Right lobe of liver (tissue), 6 donors: Measurements from ENCODE around the gene FILIP1. TPM values are rescaled to one million over a fixed set of nuclear protein-coding genes. Genes with fewer than 3 reads are reported as not detected.

Experiments
- ATAC-seq, 4 donors: fragments of 200-7000 bp; cut with Tn5 transposase; one replicate each; pipeline ENCODE4 v1.9.1; 2020; ENCODE audit warnings: mild to moderate bottlenecking in 4 of 4, moderate library complexity in 4 of 4
- DNase-seq, 3 donors: peaks; one replicate each; pipeline ENCODE4 v3.0.0-alpha.2; 2020
- H3K27ac ChIP-seq, 3 donors: fragments of 200-600 bp; one replicate each; pipeline ENCODE4 v1.8.0; 2022
- H3K27me3 ChIP-seq, 2 donors: fragments of 200-600 bp; one replicate each; pipeline ENCODE4 v1.8.0; 2022
- H3K36me3 ChIP-seq, 4 donors: fragments of 200-600 bp; sonication (generic) in 1 of 4; one replicate each; pipeline versions ENCODE4 v1.5.1 to v1.8.0; 2017 to 2022; ENCODE audit warnings: control low read depth in 1 of 4
- H3K4me1 ChIP-seq, 4 donors: fragments of 200-600 bp; sonication (generic) in 1 of 4; one replicate each; pipeline versions ENCODE4 v1.5.1 to v1.8.0; 2017 to 2022; ENCODE audit warnings: control low read depth in 1 of 4
- H3K4me3 ChIP-seq, 3 donors: fragments of 200-600 bp; one replicate each; pipeline ENCODE4 v1.8.0; 2022
- H3K9me3 ChIP-seq, 4 donors: fragments of 200-600 bp; sonication (generic) in 1 of 4; one replicate each; pipeline versions ENCODE4 v1.5.1 to v1.8.0; 2017 to 2022; ENCODE audit warnings: control low read depth in 1 of 4
- POLR2A ChIP-seq: fragments of 450-650 bp; IDR thresholded peaks from one replicate; pipeline ENCODE4 v1.6.1; 2017; ENCODE audit warnings: antibody characterized with exemption, mild to moderate bottlenecking
- WGBS: methylation state at CpG from one replicate; pipeline ENCODE4 v1.1.6; 2018; ENCODE audit warnings: low coverage, low lambda C conversion rate; ENCODE audit not compliant: insufficient coverage; ENCODE audit errors: missing lambda C conversion rate; 5-methylcytosine and 5-hydroxymethylcytosine counted together
- intact Hi-C, 2 donors: fragments of 100-400 bp; cut with DNase I; formaldehyde crosslinking; loops; one replicate each; pipeline versions ENCODE4 v1.11.2 to v1.14.1; 2022
- total RNA-seq, 6 experiments: library from RNA; depleted of rRNA in 2 of 6; stranded (reverse); fragments of >200 nt in 2 of 6; fragmentation: NEBNext Ultra II Directional in 3 of 6; extraction: Animal tissue kit (Norgen Biotek cat#: 25700) in 3 of 6; gene quantifications; one replicate each; pipeline versions ENCODE4 v1.1.0 to v1.2.4, GENCODE V29; 2016 to 2023
- TF ChIP-seq, protein P1 (sequence below), 4 donors: fragments of 200-600 bp in 3 of 4; fragments of 450-650 bp in 1 of 4; IDR thresholded peaks; one replicate each; pipeline versions ENCODE4 v1.5.1 to v1.8.0; 2016 to 2022; ENCODE audit warnings: antibody characterized with exemption in 4 of 4, mild to moderate bottlenecking in 2 of 4
- donor health status: DM: no; HTN: yes; CAD: no.
- donor health status: DM: no; HTN: no; CAD: no.
- donor health status: DM: no; HTN: no; CAD: no.
- donor health status: DM: no; HTN: yes; CAD: no.
- donor health status: DM: no; HTN: yes; CAD: no.

FILIP1 gene
- total RNA-seq, 6 experiments from 2014 or later = 0.95 to 2.2 (median 1.6) TPM

DNA sequence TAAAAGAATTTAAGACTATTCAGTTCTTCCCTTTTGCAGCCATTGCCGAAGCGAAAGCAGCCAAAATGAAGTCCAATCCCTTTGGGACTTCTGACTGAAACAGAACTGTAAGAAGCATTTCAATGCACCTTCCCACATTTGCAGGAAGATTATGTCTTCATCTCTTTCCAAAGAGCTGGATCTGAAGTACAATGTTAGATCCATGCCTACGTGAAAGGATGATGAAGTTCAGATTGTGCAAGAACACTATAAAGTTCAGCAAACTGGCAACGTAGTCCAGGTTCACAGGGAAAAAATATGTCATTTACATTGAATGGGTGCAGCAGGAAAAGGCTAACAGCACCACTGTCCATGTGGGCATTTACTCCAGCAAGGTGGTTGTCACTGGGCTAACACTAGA lies 6.0 kb upstream of the FILIP1 start:
- Histone ChIP-seq H3K4me1 (no peaks in the 10 kb centered on the region), H3K27ac (no peak overlapping the region), H3K4me3 (no peak overlapping the region), H3K27me3 (no peaks in the 10 kb centered on the region), H3K36me3 (no peaks in the 10 kb centered on the region), H3K9me3 (no peaks in the 10 kb centered on the region)
- DNase-seq (no peak), ATAC-seq (peak in 1 of 4 donors; percentile 28)
- no peak for TF ChIP-seq POLR2A
- TF ChIP-seq, protein P1, sequence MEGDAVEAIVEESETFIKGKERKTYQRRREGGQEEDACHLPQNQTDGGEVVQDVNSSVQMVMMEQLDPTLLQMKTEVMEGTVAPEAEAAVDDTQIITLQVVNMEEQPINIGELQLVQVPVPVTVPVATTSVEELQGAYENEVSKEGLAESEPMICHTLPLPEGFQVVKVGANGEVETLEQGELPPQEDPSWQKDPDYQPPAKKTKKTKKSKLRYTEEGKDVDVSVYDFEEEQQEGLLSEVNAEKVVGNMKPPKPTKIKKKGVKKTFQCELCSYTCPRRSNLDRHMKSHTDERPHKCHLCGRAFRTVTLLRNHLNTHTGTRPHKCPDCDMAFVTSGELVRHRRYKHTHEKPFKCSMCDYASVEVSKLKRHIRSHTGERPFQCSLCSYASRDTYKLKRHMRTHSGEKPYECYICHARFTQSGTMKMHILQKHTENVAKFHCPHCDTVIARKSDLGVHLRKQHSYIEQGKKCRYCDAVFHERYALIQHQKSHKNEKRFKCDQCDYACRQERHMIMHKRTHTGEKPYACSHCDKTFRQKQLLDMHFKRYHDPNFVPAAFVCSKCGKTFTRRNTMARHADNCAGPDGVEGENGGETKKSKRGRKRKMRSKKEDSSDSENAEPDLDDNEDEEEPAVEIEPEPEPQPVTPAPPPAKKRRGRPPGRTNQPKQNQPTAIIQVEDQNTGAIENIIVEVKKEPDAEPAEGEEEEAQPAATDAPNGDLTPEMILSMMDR (IDR thresholded peaks at IDR 0.05) = no peak
- intact Hi-C loops = no loop called here
- 40% methylated on average over 4 of the region's 4 CpGs for WGBS

DNA sequence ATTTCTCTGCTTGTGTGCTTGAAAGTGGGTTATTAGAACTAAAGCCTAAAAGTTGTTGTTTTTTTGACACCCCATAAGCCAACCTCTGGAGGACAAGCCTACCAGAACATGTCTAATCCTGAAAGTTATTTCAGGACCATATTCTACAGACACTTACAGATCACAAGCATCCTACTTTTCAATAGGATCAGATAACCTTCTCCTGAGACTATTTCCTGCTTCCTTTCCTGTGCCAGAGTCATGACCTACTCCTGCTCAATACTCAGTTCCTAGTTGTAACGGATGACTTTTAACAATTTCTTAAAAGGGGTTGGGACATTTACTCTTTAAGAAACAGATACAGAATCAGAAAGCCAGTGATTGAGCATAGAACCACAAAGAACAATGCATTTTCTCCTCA lies 5.3 kb upstream of the FILIP1 start:
- Histone ChIP-seq H3K4me1 (no peaks in the 10 kb centered on the region), H3K9me3 (no peaks in the 10 kb centered on the region), H3K27me3 (no peaks in the 10 kb centered on the region), H3K4me3 (no peak overlapping the region), H3K27ac (no peak overlapping the region), H3K36me3 (no peaks in the 10 kb centered on the region)
- intact Hi-C loops = no loop called here
- TF ChIP-seq POLR2A = no peak
- TF ChIP-seq, protein P1 (IDR thresholded peaks at IDR 0.05) = no peak
- ATAC-seq (peak in 1 of 4 donors; percentile 54), DNase-seq (no peak)
- 53% methylated on average over 1 of the region's 1 CpG for WGBS

DNA sequence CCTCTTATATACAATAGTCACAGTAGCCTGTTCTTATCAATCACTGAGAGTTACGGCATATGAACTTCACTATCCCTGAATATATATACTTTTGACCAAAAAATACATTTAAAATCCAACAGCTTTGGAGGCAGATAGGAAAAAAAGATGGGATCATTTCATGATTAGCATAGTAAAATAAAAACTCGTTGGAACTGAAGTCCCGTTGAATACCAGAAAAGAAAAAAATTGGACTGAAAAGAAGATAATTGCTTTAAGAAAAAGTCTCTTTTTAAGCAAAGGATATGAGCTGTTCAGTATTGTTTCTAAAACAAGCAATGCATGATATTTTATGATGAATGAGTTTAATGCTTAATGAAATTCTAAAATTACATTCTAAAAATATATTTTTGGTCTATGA lies 4.4 kb upstream of the FILIP1 start:
- Histone ChIP-seq H3K4me1 (no peaks in the 10 kb centered on the region), H3K27ac (no peak overlapping the region), H3K27me3 (no peaks in the 10 kb centered on the region), H3K9me3 (no peaks in the 10 kb centered on the region), H3K4me3 (no peak overlapping the region), H3K36me3 (no peaks in the 10 kb centered on the region)
- ATAC-seq = no peak
- TF ChIP-seq, protein P1 (IDR thresholded peaks at IDR 0.05) = no peak
- TF ChIP-seq POLR2A = no peak
- no peak for DNase-seq
- 32% methylated on average over 3 of the region's 3 CpGs for WGBS
- intact Hi-C loops = no loop called here

DNA sequence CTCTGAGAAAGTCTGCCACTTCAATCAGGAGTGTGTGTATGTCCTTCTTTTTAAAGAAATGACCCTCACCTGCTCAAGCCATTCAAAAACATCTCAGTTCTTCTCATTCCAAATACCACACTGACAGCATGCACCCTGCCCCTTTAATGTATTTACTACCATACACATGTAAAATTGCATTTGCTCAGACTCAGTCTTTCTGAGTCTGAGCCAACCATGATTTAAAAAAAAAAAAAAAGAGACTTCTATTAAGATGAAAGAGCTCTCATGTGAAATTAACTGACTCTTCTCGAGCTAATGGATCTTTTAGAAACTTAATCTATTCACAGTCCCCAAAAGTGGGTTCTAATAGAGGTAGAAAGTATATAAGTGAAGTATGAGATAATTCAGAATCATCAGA lies 1.4 kb upstream of the FILIP1 start:
- intact Hi-C loops = no loop called here
- H3K27me3 ChIP-seq = no peaks in the 10 kb centered on the region
- H3K4me1 ChIP-seq = no peaks in the 10 kb centered on the region
- ATAC-seq (no peak), DNase-seq (no peak)
- H3K9me3 ChIP-seq = no peaks in the 10 kb centered on the region
- H3K36me3 ChIP-seq = no peaks in the 10 kb centered on the region
- no peak overlapping the region for H3K4me3 ChIP-seq
- peak overlapping the region in 1 of 3 donors; percentile 4 for H3K27ac ChIP-seq
- WGBS = 39% methylated on average over 1 of the region's 1 CpG
- TF ChIP-seq, protein P1 (IDR thresholded peaks at IDR 0.05) = no peak
- no peak for TF ChIP-seq POLR2A

DNA sequence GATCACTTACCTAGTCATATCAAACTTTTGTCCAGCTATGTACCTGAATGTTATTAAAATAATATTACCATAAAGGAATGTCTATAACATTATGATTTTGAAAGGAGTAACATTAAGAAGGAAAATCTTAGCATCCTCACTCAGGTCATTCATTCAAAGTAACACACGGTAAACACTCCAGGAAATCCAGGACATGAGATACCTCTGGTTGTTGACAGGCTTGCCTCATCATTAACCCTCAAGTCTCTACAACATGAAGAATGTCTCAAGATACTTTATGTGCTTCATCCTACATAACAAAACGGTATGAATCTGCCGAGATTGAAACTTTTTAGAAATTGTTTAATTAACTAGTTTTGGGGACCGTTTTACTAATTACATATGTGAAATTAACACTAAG lies 690 bp upstream of the FILIP1 start:
- intact Hi-C loops = no loop called here
- H3K27ac ChIP-seq = peak overlapping the region in 2 of 3 donors; percentile 29 to 45
- no peaks in the 10 kb centered on the region for H3K27me3 ChIP-seq
- no peaks in the 10 kb centered on the region for H3K36me3 ChIP-seq
- no peak overlapping the region for H3K4me3 ChIP-seq
- ATAC-seq (no peak), DNase-seq (no peak)
- no peaks in the 10 kb centered on the region for H3K9me3 ChIP-seq
- WGBS = 41% methylated on average over 4 of the region's 4 CpGs
- no peak for TF ChIP-seq POLR2A
- TF ChIP-seq, protein P1 (IDR thresholded peaks at IDR 0.05) = no peak
- no peaks in the 10 kb centered on the region for H3K4me1 ChIP-seq
